ENCODE data around the gene RAB44.

DNA sequence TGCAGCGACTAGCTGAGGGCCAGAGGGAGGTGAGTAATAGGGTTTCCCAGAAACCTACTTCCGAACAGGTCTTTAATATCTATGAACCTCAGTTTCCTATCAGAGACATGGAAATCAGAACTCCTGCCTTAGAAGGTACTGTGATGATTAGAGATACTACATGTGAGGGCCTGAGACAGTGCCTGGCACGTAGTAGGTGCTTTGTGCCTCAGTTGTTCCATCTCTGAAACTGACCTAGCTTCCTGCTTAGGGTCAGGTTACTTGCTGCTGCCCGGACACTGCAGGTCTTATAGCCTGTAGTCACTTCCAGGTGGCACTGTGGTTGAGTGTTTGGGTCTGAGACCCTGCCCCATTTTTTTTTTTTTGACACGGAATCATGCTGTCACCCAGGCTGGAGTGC is 20.9 kb downstream of the RAB44 start:
- TF ChIP-seq JUND (CRISPR knock-in tag; IDR thresholded peaks at IDR 0.05) (no peak), ZBTB21 (CRISPR knock-in tag; IDR thresholded peaks at IDR 0.05) (no peak), ZZZ3 (CRISPR knock-in tag; IDR thresholded peaks at IDR 0.05; ENCODE audit: borderline replicate concordance) (no peak), ZNF44 (CRISPR knock-in tag; IDR thresholded peaks at IDR 0.05) (no peak), POLR2A (IDR thresholded peaks at IDR 0.05; ENCODE audit: insufficient read depth in 1 of 2, low read depth in 2 of 2, low read length in 2 of 2) (no peak), JUNB (CRISPR knock-in tag; IDR thresholded peaks at IDR 0.05; ENCODE audit: borderline replicate concordance) (no peak), GABPA (IDR thresholded peaks at IDR 0.05; ENCODE audit: low read depth, low read length) (no peak), GABPA (CRISPR knock-in tag; IDR thresholded peaks at IDR 0.05; ENCODE audit: low read depth) (no peak), KAT8 (CRISPR knock-in tag; IDR thresholded peaks at IDR 0.05) (no peak), ZNF776 (CRISPR knock-in tag; IDR thresholded peaks at IDR 0.05) (no peak), ZFX (CRISPR knock-in tag; IDR thresholded peaks at IDR 0.05; ENCODE audit: low read depth) (no peak)
- TF ChIP-seq, protein P1, sequence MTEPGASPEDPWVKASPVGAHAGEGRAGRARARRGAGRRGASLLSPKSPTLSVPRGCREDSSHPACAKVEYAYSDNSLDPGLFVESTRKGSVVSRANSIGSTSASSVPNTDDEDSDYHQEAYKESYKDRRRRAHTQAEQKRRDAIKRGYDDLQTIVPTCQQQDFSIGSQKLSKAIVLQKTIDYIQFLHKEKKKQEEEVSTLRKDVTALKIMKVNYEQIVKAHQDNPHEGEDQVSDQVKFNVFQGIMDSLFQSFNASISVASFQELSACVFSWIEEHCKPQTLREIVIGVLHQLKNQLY (CRISPR knock-in tag; IDR thresholded peaks at IDR 0.05) = no peak
- TF ChIP-seq, protein P2, sequence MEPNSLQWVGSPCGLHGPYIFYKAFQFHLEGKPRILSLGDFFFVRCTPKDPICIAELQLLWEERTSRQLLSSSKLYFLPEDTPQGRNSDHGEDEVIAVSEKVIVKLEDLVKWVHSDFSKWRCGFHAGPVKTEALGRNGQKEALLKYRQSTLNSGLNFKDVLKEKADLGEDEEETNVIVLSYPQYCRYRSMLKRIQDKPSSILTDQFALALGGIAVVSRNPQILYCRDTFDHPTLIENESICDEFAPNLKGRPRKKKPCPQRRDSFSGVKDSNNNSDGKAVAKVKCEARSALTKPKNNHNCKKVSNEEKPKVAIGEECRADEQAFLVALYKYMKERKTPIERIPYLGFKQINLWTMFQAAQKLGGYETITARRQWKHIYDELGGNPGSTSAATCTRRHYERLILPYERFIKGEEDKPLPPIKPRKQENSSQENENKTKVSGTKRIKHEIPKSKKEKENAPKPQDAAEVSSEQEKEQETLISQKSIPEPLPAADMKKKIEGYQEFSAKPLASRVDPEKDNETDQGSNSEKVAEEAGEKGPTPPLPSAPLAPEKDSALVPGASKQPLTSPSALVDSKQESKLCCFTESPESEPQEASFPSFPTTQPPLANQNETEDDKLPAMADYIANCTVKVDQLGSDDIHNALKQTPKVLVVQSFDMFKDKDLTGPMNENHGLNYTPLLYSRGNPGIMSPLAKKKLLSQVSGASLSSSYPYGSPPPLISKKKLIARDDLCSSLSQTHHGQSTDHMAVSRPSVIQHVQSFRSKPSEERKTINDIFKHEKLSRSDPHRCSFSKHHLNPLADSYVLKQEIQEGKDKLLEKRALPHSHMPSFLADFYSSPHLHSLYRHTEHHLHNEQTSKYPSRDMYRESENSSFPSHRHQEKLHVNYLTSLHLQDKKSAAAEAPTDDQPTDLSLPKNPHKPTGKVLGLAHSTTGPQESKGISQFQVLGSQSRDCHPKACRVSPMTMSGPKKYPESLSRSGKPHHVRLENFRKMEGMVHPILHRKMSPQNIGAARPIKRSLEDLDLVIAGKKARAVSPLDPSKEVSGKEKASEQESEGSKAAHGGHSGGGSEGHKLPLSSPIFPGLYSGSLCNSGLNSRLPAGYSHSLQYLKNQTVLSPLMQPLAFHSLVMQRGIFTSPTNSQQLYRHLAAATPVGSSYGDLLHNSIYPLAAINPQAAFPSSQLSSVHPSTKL (CRISPR knock-in tag; IDR thresholded peaks at IDR 0.05) = no peak
- TF ChIP-seq, protein P3, sequence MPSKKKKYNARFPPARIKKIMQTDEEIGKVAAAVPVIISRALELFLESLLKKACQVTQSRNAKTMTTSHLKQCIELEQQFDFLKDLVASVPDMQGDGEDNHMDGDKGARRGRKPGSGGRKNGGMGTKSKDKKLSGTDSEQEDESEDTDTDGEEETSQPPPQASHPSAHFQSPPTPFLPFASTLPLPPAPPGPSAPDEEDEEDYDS (CRISPR knock-in tag; IDR thresholded peaks at IDR 0.05) = no peak
